ENCODE data around the gene MYL3.

Gene MYL3

GRCh38 chr3:46869440-46869839 is 6.2 kb upstream of the MYL3 start:
- Histone ChIP-seq H3K4me1 (ENCODE audit: control insufficient read depth in 1 of 2, insufficient read depth in 2 of 2, low read length in 2 of 2) (peaks cover 5 to 27% of the 10 kb centered on the region in 2 donors), H3K27me3 (ENCODE audit: low read depth, low read length) (no peaks in the 10 kb centered on the region), H3K27ac (ENCODE audit: low read length) (no peak overlapping the region), H3K4me3 (ENCODE audit: low read depth in 1 of 2, low read length in 2 of 2) (no peak overlapping the region), H3K36me3 (ENCODE audit: control insufficient read depth in 1 of 2, insufficient read depth in 2 of 2, low read length in 2 of 2) (no peaks in the 10 kb centered on the region), H3K9me3 (ENCODE audit: control insufficient read depth in 1 of 2, low read length in 2 of 2) (no peaks in the 10 kb centered on the region)

- Histone ChIP-seq H3K27ac (ENCODE audit: low read length) (no peak overlapping the region), H3K27me3 (ENCODE audit: low read depth, low read length) (no peaks in the 10 kb centered on the region), H3K36me3 (ENCODE audit: control insufficient read depth in 1 of 2, insufficient read depth in 2 of 2, low read length in 2 of 2) (no peaks in the 10 kb centered on the region), H3K4me3 (ENCODE audit: low read depth in 1 of 2, low read length in 2 of 2) (no peak overlapping the region), H3K9me3 (ENCODE audit: control insufficient read depth in 1 of 2, low read length in 2 of 2) (no peaks in the 10 kb centered on the region), H3K4me1 (ENCODE audit: control insufficient read depth in 1 of 2, insufficient read depth in 2 of 2, low read length in 2 of 2) (peaks cover 5 to 22% of the 10 kb centered on the region in 2 donors)
Observed at GRCh38 chr3:46868948-46869347, 5.7 kb upstream of the MYL3 start.

GRCh38 chr3:46868287-46868686 is 5.0 kb upstream of the MYL3 start:
- Histone ChIP-seq H3K36me3 (ENCODE audit: control insufficient read depth in 1 of 2, insufficient read depth in 2 of 2, low read length in 2 of 2) (no peaks in the 10 kb centered on the region), H3K4me3 (ENCODE audit: low read depth in 1 of 2, low read length in 2 of 2) (no peak overlapping the region), H3K4me1 (ENCODE audit: control insufficient read depth in 1 of 2, insufficient read depth in 2 of 2, low read length in 2 of 2) (peaks cover 5 to 16% of the 10 kb centered on the region in 2 donors), H3K9me3 (ENCODE audit: control insufficient read depth in 1 of 2, low read length in 2 of 2) (no peaks in the 10 kb centered on the region), H3K27ac (ENCODE audit: low read length) (no peak overlapping the region), H3K27me3 (ENCODE audit: low read depth, low read length) (no peaks in the 10 kb centered on the region)

- H3K27ac ChIP-seq (ENCODE audit: low read length): no peak overlapping the region
- no peaks in the 10 kb centered on the region for H3K27me3 ChIP-seq (ENCODE audit: low read depth, low read length)
- H3K4me1 ChIP-seq (ENCODE audit: control insufficient read depth in 1 of 2, insufficient read depth in 2 of 2, low read length in 2 of 2): peaks cover 5 to 15% of the 10 kb centered on the region in 2 donors
- no peaks in the 10 kb centered on the region for H3K9me3 ChIP-seq (ENCODE audit: control insufficient read depth in 1 of 2, low read length in 2 of 2)
- H3K36me3 ChIP-seq (ENCODE audit: control insufficient read depth in 1 of 2, insufficient read depth in 2 of 2, low read length in 2 of 2): no peaks in the 10 kb centered on the region
- H3K4me3 ChIP-seq (ENCODE audit: low read depth in 1 of 2, low read length in 2 of 2): no peak overlapping the region
Observed at GRCh38 chr3:46867550-46867898, 4.3 kb upstream of the MYL3 start.

GRCh38 chr3:46866720-46867549 is 3.7 kb upstream of the MYL3 start:
- Histone ChIP-seq H3K9me3 (ENCODE audit: control insufficient read depth in 1 of 2, low read length in 2 of 2) (no peaks in the 10 kb centered on the region), H3K4me3 (ENCODE audit: low read depth in 1 of 2, low read length in 2 of 2) (no peak overlapping the region), H3K27ac (ENCODE audit: low read length) (no peak overlapping the region), H3K27me3 (ENCODE audit: low read depth, low read length) (no peaks in the 10 kb centered on the region), H3K36me3 (ENCODE audit: control insufficient read depth in 1 of 2, insufficient read depth in 2 of 2, low read length in 2 of 2) (no peaks in the 10 kb centered on the region), H3K4me1 (ENCODE audit: control insufficient read depth in 1 of 2, insufficient read depth in 2 of 2, low read length in 2 of 2) (peaks cover 5 to 15% of the 10 kb centered on the region in 2 donors)

GRCh38 chr3:46866032-46866595 is 2.9 kb upstream of the MYL3 start:
- H3K27ac ChIP-seq (ENCODE audit: low read length): no peak overlapping the region
- H3K36me3 ChIP-seq (ENCODE audit: control insufficient read depth in 1 of 2, insufficient read depth in 2 of 2, low read length in 2 of 2): no peaks in the 10 kb centered on the region
- H3K4me1 ChIP-seq (ENCODE audit: control insufficient read depth in 1 of 2, insufficient read depth in 2 of 2, low read length in 2 of 2): peaks cover 5 to 15% of the 10 kb centered on the region in 2 donors
- H3K27me3 ChIP-seq (ENCODE audit: low read depth, low read length): no peaks in the 10 kb centered on the region
- H3K9me3 ChIP-seq (ENCODE audit: control insufficient read depth in 1 of 2, low read length in 2 of 2): no peaks in the 10 kb centered on the region
- no peak overlapping the region for H3K4me3 ChIP-seq (ENCODE audit: low read depth in 1 of 2, low read length in 2 of 2)

GRCh38 chr3:46865546-46865945 is 2.3 kb upstream of the MYL3 start:
- Histone ChIP-seq H3K27ac (ENCODE audit: low read length) (no peak overlapping the region), H3K4me3 (ENCODE audit: low read depth in 1 of 2, low read length in 2 of 2) (no peak overlapping the region), H3K27me3 (ENCODE audit: low read depth, low read length) (no peaks in the 10 kb centered on the region), H3K4me1 (ENCODE audit: control insufficient read depth in 1 of 2, insufficient read depth in 2 of 2, low read length in 2 of 2) (peaks cover 5 to 15% of the 10 kb centered on the region in 2 donors), H3K36me3 (ENCODE audit: control insufficient read depth in 1 of 2, insufficient read depth in 2 of 2, low read length in 2 of 2) (no peaks in the 10 kb centered on the region), H3K9me3 (ENCODE audit: control insufficient read depth in 1 of 2, low read length in 2 of 2) (no peaks in the 10 kb centered on the region)

- no peaks in the 10 kb centered on the region for H3K36me3 ChIP-seq (ENCODE audit: control insufficient read depth in 1 of 2, insufficient read depth in 2 of 2, low read length in 2 of 2)
- H3K27me3 ChIP-seq (ENCODE audit: low read depth, low read length): no peaks in the 10 kb centered on the region
- no peak overlapping the region for H3K27ac ChIP-seq (ENCODE audit: low read length)
- H3K4me3 ChIP-seq (ENCODE audit: low read depth in 1 of 2, low read length in 2 of 2): no peak overlapping the region
- H3K4me1 ChIP-seq (ENCODE audit: control insufficient read depth in 1 of 2, insufficient read depth in 2 of 2, low read length in 2 of 2): peaks cover 5 to 15% of the 10 kb centered on the region in 2 donors
- H3K9me3 ChIP-seq (ENCODE audit: control insufficient read depth in 1 of 2, low read length in 2 of 2): no peaks in the 10 kb centered on the region
Observed at GRCh38 chr3:46865031-46865507, 1.8 kb upstream of the MYL3 start.

GRCh38 chr3:46864061-46864881 is 1.0 kb upstream of the MYL3 start:
- Histone ChIP-seq H3K4me3 (ENCODE audit: low read depth in 1 of 2, low read length in 2 of 2) (no peak overlapping the region), H3K4me1 (ENCODE audit: control insufficient read depth in 1 of 2, insufficient read depth in 2 of 2, low read length in 2 of 2) (peaks cover 5 to 15% of the 10 kb centered on the region in 2 donors), H3K27ac (ENCODE audit: low read length) (no peak overlapping the region), H3K9me3 (ENCODE audit: control insufficient read depth in 1 of 2, low read length in 2 of 2) (no peaks in the 10 kb centered on the region), H3K36me3 (ENCODE audit: control insufficient read depth in 1 of 2, insufficient read depth in 2 of 2, low read length in 2 of 2) (no peaks in the 10 kb centered on the region), H3K27me3 (ENCODE audit: low read depth, low read length) (no peaks in the 10 kb centered on the region)

- H3K36me3 ChIP-seq (ENCODE audit: control insufficient read depth in 1 of 2, insufficient read depth in 2 of 2, low read length in 2 of 2): no peaks in the 10 kb centered on the region
- H3K27ac ChIP-seq (ENCODE audit: low read length): no peak overlapping the region
- H3K27me3 ChIP-seq (ENCODE audit: low read depth, low read length): no peaks in the 10 kb centered on the region
- H3K4me1 ChIP-seq (ENCODE audit: control insufficient read depth in 1 of 2, insufficient read depth in 2 of 2, low read length in 2 of 2): peaks cover 5 to 6% of the 10 kb centered on the region in 2 donors
- H3K9me3 ChIP-seq (ENCODE audit: control insufficient read depth in 1 of 2, low read length in 2 of 2): no peaks in the 10 kb centered on the region
- H3K4me3 ChIP-seq (ENCODE audit: low read depth in 1 of 2, low read length in 2 of 2): no peak overlapping the region
Observed at GRCh38 chr3:46862369-46863025, 747 bp downstream of the MYL3 start.
